Body of pancreas (tissue), 4 donors: ENCODE data around the gene TNIK.

Experiments used
- POLR2A ChIP-seq, 3 donors: fragments of 450-650 bp; IDR thresholded peaks; one replicate each; pipeline ENCODE4 v1.6.1; 2016; ENCODE audit warnings: antibody characterized with exemption in 3 of 3, mild to moderate bottlenecking in 2 of 3
- TF ChIP-seq, protein P1 (sequence below), 7 experiments: fragments of 450-650 bp in 4 of 7; fragments of 200-600 bp in 3 of 7; sonication (generic) in 3 of 7; IDR thresholded peaks; one replicate each; pipeline ENCODE4 v1.5.1; 2016 to 2019; ENCODE audit warnings: antibody characterized with exemption in 7 of 7

DNA sequence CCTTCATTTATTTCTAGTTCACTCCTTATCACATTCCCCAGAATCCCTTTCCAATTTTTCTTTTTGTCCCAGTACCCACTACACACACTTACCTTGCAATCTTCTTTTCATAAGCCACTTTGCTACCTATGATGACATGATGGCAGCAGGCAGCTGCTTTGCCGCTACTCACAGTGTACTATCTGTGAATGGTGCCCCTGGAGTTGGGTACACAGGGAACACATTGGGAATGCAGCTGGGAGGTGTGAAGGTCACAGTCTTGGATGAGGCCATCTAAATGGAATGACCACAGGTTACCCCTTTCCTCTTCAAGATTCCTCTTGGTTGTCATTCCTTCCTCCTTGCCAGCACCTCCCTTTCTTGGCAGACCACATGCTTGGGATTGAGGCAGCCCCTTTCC is 20.8 kb upstream of the TNIK start:
- TF ChIP-seq, protein P1, sequence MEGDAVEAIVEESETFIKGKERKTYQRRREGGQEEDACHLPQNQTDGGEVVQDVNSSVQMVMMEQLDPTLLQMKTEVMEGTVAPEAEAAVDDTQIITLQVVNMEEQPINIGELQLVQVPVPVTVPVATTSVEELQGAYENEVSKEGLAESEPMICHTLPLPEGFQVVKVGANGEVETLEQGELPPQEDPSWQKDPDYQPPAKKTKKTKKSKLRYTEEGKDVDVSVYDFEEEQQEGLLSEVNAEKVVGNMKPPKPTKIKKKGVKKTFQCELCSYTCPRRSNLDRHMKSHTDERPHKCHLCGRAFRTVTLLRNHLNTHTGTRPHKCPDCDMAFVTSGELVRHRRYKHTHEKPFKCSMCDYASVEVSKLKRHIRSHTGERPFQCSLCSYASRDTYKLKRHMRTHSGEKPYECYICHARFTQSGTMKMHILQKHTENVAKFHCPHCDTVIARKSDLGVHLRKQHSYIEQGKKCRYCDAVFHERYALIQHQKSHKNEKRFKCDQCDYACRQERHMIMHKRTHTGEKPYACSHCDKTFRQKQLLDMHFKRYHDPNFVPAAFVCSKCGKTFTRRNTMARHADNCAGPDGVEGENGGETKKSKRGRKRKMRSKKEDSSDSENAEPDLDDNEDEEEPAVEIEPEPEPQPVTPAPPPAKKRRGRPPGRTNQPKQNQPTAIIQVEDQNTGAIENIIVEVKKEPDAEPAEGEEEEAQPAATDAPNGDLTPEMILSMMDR (IDR thresholded peaks at IDR 0.05), result no peak
- no peak for TF ChIP-seq POLR2A (IDR thresholded peaks at IDR 0.05)
